Measurements from ENCODE around the gene BHLHA15.
A peak's percentile ranks its signal among the peaks of the same experiment; 100 is the strongest.

Gene BHLHA15

DNA sequence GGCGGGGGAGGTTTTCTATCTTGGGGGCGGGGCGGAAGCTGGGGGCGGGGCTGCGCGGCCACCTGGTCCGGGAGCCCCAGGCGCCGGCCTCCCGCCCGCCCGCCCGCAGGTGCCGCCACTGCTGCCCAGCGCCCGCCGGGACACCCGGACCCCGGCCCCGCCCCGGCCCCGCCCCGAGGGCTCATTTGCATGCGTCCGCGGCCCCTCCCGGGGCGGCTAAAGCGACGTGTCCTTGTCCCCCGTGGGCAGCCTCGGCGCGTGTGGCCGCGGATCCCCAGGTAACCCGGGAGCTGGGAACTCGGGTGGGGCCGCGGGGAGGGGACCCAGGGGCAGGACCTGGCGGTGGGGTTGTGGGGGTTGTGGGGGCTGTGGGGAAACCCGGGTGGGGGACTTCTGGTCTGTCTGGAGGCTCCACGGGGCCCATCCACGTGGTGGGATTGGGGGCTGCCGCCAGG lies at the start of gene BHLHA15:
Gene BHLHA15, plus strand, starts transcription at position 219 of the 455 bp plus-strand sequence. CDS start 871 bp downstream, outside the sequence.
- no peak for DNase-seq (ENCODE audit: low spot score)

DNA sequence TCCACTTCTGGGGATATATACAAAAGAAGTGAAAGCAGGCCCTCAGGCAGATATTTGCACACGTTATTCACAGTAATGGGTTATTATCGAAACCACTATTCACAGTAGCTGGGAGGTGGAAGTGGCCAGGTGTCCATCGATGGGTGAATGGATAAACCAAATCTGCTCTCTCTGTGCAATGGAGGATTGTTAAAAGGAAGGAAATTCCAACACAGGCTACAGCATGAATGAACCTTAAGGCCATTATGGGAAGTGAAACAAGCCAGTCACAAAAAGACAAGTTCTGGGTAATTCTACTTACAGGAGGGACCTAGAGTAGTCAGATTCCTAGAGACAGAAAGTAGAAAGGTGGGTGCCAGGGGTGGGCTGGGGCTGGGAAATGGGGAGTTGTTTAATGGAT lies 48.5 kb upstream of the BHLHA15 start:
- DNase-seq (ENCODE audit: low spot score): no peak

DNA sequence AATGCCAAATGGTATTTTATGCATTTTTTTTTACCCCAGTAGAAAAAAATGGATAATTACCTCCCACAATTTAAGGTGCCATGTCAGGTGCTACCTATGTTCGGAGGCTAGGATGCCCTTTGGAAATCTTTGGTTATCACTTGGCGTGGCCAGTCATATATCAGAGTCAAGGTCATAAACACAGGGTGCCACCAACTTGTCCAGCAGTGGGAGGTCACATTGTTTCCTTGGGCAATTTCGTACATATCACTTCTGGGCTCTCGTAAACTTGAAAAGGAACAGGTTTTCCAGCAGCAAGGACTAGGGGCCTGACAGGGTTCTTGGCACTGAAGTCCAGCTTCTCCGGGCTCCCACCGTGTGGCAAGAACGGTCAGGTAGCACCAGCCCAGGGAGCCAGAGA lies 48.0 kb upstream of the BHLHA15 start:
- no peak for DNase-seq (ENCODE audit: low spot score)

DNA sequence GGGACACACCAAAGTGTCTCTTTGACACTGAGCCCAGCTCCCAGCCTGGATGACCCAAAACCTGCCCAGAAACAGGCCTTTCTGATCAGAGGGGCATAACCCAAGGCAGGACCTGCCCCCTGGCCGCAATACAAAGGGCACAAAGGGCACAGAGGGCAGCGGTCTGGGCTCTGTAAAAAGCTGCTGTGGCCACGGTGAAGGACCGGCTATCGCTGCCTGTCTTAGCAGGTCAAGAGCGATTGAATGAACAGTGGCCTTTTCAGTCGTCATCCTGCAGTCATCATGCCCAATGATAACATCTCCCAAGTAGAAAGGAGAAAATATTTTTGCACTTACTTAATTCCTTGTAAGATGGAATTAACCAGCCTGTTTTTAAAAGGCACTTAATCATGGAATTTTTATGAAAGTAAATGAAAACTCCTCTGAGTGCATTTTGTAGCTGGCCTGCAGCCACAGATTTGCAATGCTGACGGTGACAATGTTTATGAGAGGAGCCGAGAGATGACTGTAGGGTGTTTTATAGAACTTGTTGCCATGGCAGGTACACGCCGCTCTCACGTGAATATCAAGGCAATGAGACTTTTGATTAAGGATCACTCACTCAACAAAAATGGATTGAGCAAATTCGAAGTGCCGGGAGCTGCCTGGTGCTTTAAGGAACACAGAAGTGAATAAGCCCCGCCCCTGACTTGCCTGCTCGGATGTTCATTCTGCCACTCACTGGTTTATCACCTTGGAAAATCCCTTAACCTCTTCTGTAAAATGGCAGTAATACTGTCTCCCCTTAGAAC lies 47.3 kb upstream of the BHLHA15 start:
- DNase-seq (ENCODE audit: low spot score): no peak

DNA sequence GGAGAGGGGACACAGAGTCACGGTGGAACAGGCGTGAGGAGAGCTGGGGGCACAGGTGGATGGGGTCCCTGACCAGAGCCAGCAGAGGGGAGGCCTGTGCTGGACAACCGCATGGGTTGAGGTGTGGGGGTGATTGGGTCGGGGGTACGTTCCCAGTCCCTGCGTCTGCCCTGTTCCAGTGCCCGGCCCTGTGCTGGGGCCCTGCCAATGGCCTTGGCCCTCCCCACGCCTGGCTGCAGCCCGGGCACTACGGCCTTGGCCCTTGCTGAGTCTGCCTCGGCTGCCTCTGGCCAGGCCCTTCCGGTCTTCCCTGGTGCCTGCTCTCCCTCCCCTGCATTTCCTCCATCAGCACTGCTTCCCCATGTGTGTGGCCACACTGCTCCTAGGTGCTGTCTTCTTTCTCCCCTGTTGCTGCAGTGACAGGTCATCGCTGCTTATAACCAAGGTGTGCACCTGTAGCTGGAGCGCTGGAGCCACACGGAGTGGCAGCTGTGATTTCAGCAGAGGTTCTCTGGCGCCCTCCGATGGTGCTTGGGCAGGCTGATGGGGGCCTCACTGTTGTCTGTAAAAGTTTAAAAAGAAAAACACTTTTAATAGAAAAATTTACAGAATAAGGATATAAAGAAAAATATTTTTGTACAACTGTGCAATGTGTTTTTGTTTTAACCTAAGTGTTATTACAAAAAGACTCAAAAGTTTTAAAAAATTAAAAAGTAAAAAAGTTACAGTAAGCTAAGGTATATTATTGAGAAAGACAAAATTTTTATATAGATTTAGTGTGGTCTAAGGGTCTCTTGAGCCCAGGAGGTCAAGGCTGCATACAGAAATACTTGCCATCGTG lies 45.2 kb upstream of the BHLHA15 start:
- peak; percentile 38 for DNase-seq (ENCODE audit: low spot score)

DNA sequence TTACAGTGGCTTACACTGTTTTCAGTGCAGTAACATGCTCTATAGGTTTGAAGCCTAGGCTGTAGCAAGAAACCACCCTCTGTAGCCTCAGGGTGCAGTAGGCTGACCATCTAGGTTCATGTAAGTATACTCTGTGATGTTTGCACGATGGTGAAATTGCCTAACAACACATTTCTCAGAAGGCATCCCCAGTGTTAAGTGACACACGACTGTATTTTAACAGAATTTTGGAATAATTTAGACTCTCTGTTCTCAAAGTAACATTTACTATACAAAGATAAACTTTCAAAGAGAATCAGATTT lies 44.6 kb upstream of the BHLHA15 start:
- DNase-seq (ENCODE audit: low spot score): no peak

DNA sequence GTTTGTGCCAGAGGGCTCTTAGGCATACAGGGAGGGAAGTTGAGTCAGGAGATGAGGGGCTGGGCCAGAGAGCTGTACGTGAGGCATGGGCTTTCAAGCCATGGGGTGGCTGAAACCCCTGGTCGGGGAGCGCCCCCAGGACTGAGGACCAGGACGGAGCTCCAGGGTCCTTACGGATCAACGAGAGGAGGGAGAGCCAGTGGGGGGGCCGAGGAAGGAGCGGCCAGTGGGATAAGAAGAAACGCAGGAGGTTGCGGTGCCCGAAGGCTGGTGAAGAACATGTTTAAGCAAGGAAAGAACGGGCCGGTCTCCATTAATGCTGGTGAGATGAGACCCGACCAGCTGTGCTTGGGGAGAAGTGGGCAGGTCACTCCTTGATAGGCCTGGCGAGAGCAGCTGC lies 43.6 kb upstream of the BHLHA15 start:
- no peak for DNase-seq (ENCODE audit: low spot score)

DNA sequence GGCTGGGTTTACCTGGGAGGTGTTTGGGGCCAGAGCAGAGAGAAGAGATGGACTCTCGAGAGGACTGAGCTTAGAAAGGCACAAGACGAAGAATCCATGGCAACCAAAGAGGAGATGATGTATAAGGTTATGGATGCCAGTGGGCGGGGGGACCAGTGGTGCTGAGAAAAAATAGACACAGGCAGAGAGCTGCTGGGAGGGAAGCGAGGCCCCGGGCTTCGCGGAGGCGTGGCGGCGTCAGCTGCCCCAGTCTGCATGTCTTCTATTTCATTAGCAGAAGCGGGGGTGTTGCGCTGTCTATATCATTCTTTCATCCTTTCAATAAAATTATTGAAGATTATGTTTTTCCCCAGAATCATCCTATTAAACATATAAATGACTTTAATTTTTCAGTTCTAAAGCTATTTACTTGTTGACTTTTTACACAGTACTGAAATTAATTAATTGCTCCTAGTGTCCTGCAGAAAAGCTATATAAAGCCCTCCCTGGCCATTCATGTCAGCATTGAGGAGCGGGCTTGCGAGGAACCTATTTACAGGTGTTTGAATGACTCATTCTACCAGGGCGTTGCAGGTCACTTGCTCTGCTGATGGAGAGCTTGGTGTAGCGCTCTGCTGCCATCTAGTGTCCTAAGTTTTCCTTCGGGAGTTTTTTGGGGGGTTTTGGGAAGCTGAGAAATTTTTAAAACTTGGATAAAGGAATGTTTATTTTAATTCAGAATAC lies 42.9 kb upstream of the BHLHA15 start:
- DNase-seq (ENCODE audit: low spot score): peak; percentile 80

DNA sequence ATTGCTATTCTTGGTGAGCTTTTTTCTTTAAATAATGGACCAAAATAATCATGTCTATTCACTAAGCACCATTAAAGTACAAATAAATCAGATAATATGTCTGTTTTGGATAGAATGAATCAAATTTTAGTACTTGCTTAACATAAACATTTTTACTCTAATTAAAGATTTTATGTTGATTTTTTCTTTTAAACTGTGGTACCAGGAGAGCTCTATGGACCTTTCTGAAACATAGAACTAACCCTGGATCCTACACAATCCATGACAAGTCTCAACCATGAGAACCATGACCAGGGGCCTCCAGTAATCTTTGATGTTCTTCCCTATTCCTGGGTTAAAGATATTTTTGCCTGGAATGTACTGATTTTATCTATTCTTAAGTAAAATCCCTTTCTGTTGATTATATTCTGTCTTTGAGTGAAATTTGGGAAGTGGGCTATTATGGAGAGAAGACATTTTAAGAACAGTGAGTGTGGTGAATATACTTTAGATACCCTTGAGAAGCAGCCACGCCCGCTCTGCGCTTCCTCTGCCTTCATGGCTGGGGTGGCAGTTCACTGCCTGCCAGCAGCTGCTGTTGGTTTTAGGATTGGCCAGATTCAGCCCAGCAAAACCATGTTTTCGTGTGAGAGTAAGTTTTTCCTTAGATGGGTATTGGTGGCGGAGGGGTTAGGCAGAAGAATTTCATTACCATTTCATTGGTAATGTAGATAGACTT lies 42.2 kb upstream of the BHLHA15 start:
- DNase-seq (ENCODE audit: low spot score): no peak

DNA sequence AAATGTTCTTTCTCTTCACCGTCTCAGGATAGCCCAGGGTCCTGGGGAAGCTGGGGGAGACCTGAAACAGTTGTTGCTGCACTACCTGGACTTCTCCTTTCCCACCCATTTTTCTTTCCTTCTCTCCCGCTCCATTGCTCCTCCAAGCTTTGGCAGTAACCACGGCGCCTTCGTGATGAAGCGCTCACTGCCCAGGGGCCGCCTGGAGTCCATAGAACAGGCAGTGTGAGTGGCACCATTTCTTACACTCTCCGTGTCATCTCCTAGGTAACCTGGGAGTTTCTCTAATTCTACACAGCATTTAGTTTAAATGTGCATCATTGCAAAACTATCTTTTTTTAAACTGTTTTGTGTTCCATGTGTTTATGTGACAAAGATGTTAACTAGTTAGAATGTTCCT lies 40.3 kb upstream of the BHLHA15 start:
- DNase-seq (ENCODE audit: low spot score): no peak

DNA sequence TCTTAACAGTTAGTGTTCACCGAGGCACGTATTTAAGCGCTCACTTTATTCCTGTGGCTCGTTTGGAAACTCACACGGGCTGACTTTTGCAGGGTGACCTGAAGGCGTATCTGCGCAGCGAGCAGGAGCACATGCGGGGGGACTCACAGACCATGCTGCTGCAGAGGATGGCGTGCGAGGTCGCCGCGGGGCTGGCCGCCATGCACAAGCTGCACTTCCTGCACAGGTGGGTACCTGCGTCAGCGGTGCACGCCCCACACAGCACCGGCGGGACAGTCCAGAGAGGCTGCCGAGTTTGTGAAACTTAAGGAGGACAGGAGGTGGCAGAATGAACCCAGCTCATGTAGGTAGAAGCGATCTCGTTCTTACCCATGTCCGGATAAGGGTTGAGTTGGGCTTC lies 39.8 kb upstream of the BHLHA15 start:
- no peak for DNase-seq (ENCODE audit: low spot score)

DNA sequence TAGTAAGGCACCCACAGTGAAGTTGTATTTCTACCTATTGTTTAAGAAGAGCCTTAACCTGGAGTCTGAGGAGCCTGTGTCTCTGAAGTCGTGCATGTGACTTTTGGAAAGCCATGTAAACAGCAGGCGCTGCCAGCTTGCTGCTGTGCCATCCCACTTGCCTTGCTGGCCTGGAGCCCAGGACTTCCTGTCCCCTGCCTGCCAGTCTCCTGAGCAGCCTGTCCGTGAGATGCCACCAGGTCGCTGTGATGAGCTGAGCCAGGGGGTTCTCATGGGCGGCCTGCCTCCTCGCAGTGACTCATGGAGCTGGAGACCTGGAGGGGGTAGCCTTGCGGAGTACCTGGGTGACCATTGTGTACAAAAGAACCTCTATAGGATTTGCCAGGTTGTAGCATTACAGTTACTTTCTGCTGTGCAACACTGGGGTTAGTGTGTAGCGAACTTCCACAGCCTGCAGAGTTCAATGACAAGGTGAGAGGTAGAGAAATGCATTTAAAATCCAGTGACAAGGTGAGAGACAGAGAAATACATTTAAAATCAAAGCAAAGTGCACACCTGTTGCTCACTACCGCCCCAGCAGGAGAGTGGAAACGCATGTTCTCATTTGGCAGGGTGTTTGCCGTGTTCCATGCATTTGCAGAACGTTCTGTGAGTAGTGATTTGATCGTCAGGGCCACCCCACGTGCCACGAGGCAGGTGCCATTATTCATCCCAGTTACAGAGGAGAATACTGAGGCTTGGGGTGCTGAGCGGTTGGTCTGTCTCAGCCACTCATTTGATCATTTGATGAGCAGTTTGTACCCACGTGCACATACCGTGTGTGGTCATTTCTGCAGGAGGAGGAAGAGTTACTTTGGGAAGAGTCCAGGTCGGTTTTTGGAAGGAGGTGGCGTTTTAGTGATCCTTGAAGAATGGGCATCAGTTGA lies 36.6 kb upstream of the BHLHA15 start:
- no peak for DNase-seq (ENCODE audit: low spot score)

DNA sequence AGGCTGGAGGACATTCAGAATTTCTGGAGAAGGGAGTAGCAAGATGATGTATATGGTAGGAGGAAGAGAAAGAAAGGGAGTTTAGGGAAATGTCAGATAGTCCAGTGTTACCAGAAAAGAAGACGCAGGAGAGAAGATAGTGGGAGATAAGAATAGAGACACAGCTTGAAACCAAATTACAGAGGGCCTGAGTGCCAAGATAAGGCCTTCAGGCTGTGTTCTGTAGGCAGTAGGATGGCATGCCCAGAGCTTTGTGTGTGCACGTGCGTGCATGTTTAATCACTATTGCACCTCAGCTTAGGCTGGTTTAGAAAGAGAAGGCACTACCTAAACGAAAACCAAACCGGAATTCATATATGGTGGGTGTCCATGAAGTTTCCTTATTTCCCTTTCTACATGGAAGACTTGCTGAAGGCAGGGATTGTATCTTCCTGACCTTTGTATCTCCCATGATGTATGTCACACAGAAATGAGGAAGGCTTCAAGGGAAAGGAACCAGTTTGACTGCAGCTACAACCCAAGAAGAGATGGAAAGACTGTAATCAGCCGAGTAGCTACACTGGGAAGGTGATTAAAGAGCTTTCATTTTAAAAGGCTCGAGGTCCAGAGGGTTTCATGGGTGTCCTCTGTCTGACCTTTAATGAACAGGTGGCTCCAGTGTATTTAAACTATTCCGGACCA lies 35.8 kb upstream of the BHLHA15 start:
- DNase-seq (ENCODE audit: low spot score): no peak

DNA sequence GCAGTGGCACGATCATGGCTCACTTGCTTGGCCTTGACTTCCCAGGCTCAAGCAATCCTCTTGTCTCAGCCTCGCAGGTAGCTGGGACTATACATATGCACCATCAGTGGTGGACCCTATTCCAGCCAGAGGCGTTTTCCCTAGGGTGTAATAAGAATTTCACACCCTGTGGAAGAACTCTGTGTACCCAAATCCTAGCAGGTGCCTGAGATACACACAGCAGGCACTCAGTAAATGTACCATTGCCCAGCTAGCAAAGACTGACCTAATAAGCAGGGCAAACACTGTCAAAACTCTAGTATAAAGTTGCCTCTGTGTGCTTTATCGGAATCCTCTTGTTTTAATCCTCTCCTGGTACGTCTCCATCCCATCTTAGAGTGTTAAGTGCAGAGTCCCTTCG lies 33.7 kb upstream of the BHLHA15 start:
- DNase-seq (ENCODE audit: low spot score): no peak

DNA sequence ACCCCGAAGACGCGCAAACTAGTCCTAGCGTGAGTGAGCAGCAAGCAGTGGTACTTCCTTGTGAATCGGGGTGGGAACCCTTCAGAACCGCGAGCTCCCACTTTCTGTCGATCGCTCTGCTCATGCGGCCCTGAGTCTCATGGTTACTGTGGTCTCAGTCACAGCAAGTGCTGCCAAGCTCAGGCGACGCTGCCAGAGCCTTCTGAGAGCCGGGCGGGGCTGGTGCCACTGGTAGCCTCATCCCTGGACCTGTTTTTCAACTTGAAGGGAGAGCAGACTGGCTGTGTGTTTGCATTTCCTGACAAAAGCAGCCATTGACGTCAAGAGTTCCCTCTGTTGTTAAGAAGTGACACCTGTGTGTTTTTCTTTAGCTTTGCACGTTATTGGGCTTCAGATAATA lies 32.9 kb upstream of the BHLHA15 start:
- no peak for DNase-seq (ENCODE audit: low spot score)

DNA sequence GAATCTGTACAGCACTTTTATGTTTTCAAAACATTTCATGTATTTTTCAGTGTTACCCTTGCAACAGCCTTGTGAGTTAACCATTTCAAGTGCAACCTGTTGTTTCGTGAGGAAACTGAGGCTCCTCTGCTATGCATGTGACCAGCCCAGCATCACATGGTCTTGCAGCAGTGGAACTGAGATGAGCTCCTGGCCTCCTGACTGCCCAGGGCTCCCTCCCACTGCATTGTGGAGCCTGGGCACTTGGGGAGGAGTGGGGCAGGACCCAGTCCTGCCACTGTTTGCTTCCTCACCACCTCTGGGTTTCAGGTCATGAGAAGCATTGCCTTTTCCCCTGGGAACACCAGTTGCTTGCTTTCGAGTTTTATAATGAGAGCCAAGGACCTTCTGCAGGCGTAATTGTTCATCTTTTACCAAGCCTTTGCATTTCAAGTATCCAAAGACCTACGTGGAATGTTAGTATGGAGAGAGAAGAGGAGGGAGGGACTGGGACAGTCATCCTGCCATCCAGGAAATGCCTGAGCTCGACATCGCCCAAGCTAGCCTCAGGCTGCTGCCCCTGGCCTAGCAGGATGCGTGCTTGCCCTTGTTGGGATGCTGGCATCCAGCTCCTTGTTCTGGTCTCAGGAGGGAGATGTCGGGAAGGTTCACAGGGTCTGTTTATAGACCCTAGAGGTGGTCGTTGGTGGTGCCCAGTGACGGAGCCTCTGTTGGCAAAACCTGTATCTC lies 32.3 kb upstream of the BHLHA15 start:
- no peak for DNase-seq (ENCODE audit: low spot score)

DNA sequence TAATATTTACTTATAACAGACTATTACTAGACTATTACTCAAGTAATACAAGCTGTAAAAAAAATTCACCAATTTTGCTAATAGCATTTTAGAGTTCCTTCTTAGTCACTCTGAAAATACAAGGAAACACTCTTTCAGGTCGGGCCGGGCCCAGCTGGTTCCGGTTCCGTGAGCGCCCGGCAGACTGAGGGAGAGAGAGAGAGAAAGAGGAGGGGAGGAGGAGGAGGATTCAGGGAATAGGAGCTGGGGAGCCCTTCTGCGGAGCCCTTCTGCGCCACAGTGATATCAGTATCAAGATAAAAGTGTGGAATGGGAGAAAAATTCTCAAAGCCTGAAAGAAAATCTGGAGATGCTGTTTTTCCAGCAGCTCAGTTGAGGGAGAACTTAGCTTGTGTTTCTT lies 30.5 kb upstream of the BHLHA15 start:
- DNase-seq (ENCODE audit: low spot score): no peak

DNA sequence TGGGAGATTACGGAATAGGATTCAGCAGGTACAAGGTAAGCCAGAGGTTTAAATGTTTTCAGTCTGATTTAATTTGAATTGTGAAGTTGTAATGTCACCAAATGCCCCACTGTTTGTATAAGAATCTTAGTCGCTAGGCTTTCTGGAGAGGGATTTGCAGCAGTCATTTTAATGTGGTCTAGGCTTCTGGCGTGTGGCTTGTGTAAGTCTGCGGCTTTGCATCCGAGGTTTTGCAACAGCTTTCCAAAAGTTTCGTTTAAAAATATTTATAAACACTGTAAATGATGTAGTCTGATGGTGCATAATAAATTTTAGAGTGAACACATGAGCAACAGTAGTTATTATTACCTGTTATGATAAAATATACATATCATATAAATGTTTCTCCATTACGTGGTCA lies 26.1 kb upstream of the BHLHA15 start:
- DNase-seq (ENCODE audit: low spot score): no peak

DNA sequence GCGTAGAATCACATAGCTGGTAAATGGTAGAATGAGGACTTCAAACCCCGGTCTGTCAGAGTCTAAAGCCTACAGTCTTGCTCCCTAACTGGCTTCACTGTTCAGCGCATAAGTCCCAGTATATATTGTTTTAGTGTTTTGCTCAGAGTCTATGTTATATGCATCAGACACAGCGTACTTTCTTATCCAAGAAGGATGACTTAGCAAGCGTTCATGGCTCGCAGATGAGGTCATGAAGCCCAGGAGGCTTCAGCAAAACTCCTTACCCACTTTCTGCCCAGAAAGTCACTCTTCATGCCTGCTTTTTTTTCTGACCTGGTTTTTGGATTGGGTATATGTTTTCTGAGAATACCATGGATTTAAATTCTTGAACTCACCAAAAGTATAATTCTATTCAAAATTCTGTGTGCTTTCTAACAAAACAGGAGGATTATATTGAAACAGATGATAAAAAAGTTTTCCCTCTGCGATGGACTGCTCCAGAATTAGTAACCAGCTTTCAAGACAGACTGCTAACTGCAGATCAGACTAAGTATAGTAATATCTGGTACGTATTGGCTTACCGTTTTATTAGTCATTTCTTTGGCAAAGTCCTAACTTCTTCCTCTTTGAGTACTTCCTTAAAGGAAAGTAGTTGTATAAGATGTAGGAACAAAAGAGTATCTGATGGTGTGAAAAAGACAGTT lies 24.6 kb upstream of the BHLHA15 start:
- DNase-seq (ENCODE audit: low spot score): no peak
